ENCODE results near the gene CNBP.
"Not testable (repeated sequence)": the region's sequence is repeated elsewhere in the genome, so short reads cannot be mapped to it uniquely, and the experiment has no call there.

Gene CNBP

GRCh38 chr3:129187857-129188256, 4.2 kb upstream of the CNBP start:
- peaks cover 52% of the 10 kb centered on the region for H3K4me1 ChIP-seq (ENCODE audit: low read length)
- no peak for TF ChIP-seq EZH2phosphoT487 (IDR thresholded peaks at IDR 0.05; ENCODE audit: low read depth)
- TF ChIP-seq CTCF (IDR thresholded peaks at IDR 0.05; ENCODE audit: low read depth, low read length), result no peak
- no peak overlapping the region for H2AFZ ChIP-seq (ENCODE audit: low read depth, low read length)
- H4K20me1 ChIP-seq (ENCODE audit: insufficient read depth, low read length), result no peaks in the 10 kb centered on the region; the same call in 1 of the 2 replicates
- no peaks in the 10 kb centered on the region for H3K27me3 ChIP-seq (ENCODE audit: low read depth, low read length)
- H3K79me2 ChIP-seq (ENCODE audit: low read length), result peaks cover 40% of the 10 kb centered on the region
- peak overlapping the region; percentile 24 for H3K4me3 ChIP-seq (ENCODE audit: low read length)
- no peaks in the 10 kb centered on the region for H3K9me3 ChIP-seq (ENCODE audit: insufficient read depth, low read length)
- peak overlapping the region; percentile 47 for H3K9ac ChIP-seq (ENCODE audit: low read length)
- peak overlapping the region; percentile 94 for H3K27ac ChIP-seq (ENCODE audit: low read length)
- H3K36me3 ChIP-seq (replicated peaks; ENCODE audit: low read depth, low read length), result peaks cover under 1% of the 10 kb centered on the region
- H3K4me2 ChIP-seq (ENCODE audit: low read length), result peak overlapping the region; percentile 65

- peaks cover 21% of the 10 kb centered on the region for H4K20me1 ChIP-seq (ENCODE audit: insufficient read depth, low read length)
- no peak overlapping the region for H2AFZ ChIP-seq (ENCODE audit: low read depth, low read length)
- H3K79me2 ChIP-seq (ENCODE audit: low read length), result peaks cover 61% of the 10 kb centered on the region
- peak overlapping the region; percentile 76 for H3K4me2 ChIP-seq (ENCODE audit: low read length)
- H3K27ac ChIP-seq (ENCODE audit: low read length), result peak overlapping the region; percentile 94
- peak overlapping the region; percentile 94 for H3K4me3 ChIP-seq (ENCODE audit: low read length)
- peaks cover 16% of the 10 kb centered on the region for H3K36me3 ChIP-seq (replicated peaks; ENCODE audit: low read depth, low read length)
- H3K9ac ChIP-seq (ENCODE audit: low read length), result no peak overlapping the region
- H3K4me1 ChIP-seq (ENCODE audit: low read length), result peaks cover 62% of the 10 kb centered on the region
- TF ChIP-seq EZH2phosphoT487 (IDR thresholded peaks at IDR 0.05; ENCODE audit: low read depth), result no peak
- TF ChIP-seq CTCF (IDR thresholded peaks at IDR 0.05; ENCODE audit: low read depth, low read length), result no peak
- H3K9me3 ChIP-seq (ENCODE audit: insufficient read depth, low read length), result no peaks in the 10 kb centered on the region
- no peaks in the 10 kb centered on the region for H3K27me3 ChIP-seq (ENCODE audit: low read depth, low read length)
Observed at GRCh38 chr3:129185783-129186182, 2.1 kb upstream of the CNBP start.

- Histone ChIP-seq H3K27ac (ENCODE audit: low read length) (peak overlapping the region; percentile 94), H3K4me1 (ENCODE audit: low read length) (peaks cover 64% of the 10 kb centered on the region)
Observed at GRCh38 chr3:129184784-129185542, 1.3 kb upstream of the CNBP start.

GRCh38 chr3:129184396-129184657, 631 bp upstream of the CNBP start:
- peaks cover 64% of the 10 kb centered on the region for H3K4me1 ChIP-seq (ENCODE audit: low read length)
- H2AFZ ChIP-seq (ENCODE audit: low read depth, low read length), result no peak overlapping the region
- peaks cover 76% of the 10 kb centered on the region for H3K79me2 ChIP-seq (ENCODE audit: low read length)
- peak overlapping the region; percentile 76 for H3K4me2 ChIP-seq (ENCODE audit: low read length)
- H3K27ac ChIP-seq (ENCODE audit: low read length), result peak overlapping the region; percentile 83
- no peaks in the 10 kb centered on the region for H3K9me3 ChIP-seq (ENCODE audit: insufficient read depth, low read length)
- H3K9ac ChIP-seq (ENCODE audit: low read length), result peak overlapping the region; percentile 96
- peaks cover 35% of the 10 kb centered on the region for H4K20me1 ChIP-seq (ENCODE audit: insufficient read depth, low read length)
- H3K4me3 ChIP-seq (ENCODE audit: low read length), result peak overlapping the region; percentile 94
- H3K36me3 ChIP-seq (replicated peaks; ENCODE audit: low read depth, low read length), result peaks cover 25% of the 10 kb centered on the region
- TF ChIP-seq CTCF (IDR thresholded peaks at IDR 0.05; ENCODE audit: low read depth, low read length) (no peak), EZH2phosphoT487 (IDR thresholded peaks at IDR 0.05; ENCODE audit: low read depth) (no peak)
- H3K27me3 ChIP-seq (ENCODE audit: low read depth, low read length), result no peaks in the 10 kb centered on the region

More at GRCh38 chr3:129184784-129185542, 1.3 kb upstream of the CNBP start:
- not testable (repeated sequence) for H3K27me3 ChIP-seq (ENCODE audit: low read depth, low read length); H2AFZ ChIP-seq (ENCODE audit: low read depth, low read length); H3K9me3 ChIP-seq (ENCODE audit: insufficient read depth, low read length)
- Histone ChIP-seq H3K36me3 (replicated peaks; ENCODE audit: low read depth, low read length) (peaks cover 24% of the 10 kb centered on the region), H4K20me1 (ENCODE audit: insufficient read depth, low read length) (peaks cover 29% of the 10 kb centered on the region), H3K4me3 (ENCODE audit: low read length) (peak overlapping the region; percentile 94), H3K4me2 (ENCODE audit: low read length) (peak overlapping the region; percentile 76), H3K9ac (ENCODE audit: low read length) (peak overlapping the region; percentile 96), H3K79me2 (ENCODE audit: low read length) (peaks cover 69% of the 10 kb centered on the region)

All from OCI-LY3 (cell line).